Measurements from ENCODE around the gene TIAM2.

Gene TIAM2

GRCh38 chr6:155103816-155104366 lies 108.8 kb downstream of the TIAM2 start:
- H3K4me3 ChIP-seq (replicated peaks; ENCODE audit: insufficient read depth, low read length): no peak overlapping the region
- no peaks in the 10 kb centered on the region for H3K27me3 ChIP-seq (ENCODE audit: insufficient read depth, poor library complexity, severe bottlenecking)
- TF ChIP-seq CTCF (IDR thresholded peaks at IDR 0.05; ENCODE audit: insufficient read depth, low read length) (no peak), REST (IDR thresholded peaks at IDR 0.05; ENCODE audit: insufficient replicate concordance, low read depth) (no peak), POLR2AphosphoS5 (IDR thresholded peaks at IDR 0.05; ENCODE audit: low read depth) (no peak)
- no peak for DNase-seq (ENCODE audit: low read depth in 1 of 2, low spot score in 1 of 2)
- no peak overlapping the region for H3K27ac ChIP-seq (replicated peaks)

GRCh38 chr6:155106456-155107115 lies 111.5 kb downstream of the TIAM2 start:
- TF ChIP-seq CTCF (IDR thresholded peaks at IDR 0.05; ENCODE audit: insufficient read depth, low read length) (no peak), REST (IDR thresholded peaks at IDR 0.05; ENCODE audit: insufficient replicate concordance, low read depth) (no peak), POLR2AphosphoS5 (IDR thresholded peaks at IDR 0.05; ENCODE audit: low read depth) (no peak), GABPA (IDR thresholded peaks at IDR 0.05; ENCODE audit: low read depth) (no peak), SPI1 (IDR thresholded peaks at IDR 0.05; ENCODE audit: borderline replicate concordance, low read depth) (no peak)
- DNase-seq (ENCODE audit: low read depth in 1 of 2, low spot score in 1 of 2): no peak
- Histone ChIP-seq H3K4me3 (replicated peaks; ENCODE audit: insufficient read depth, low read length) (no peak overlapping the region), H3K27me3 (ENCODE audit: insufficient read depth, poor library complexity, severe bottlenecking) (no peaks in the 10 kb centered on the region), H3K27ac (replicated peaks) (no peak overlapping the region)

- Histone ChIP-seq H3K27me3 (ENCODE audit: insufficient read depth, poor library complexity, severe bottlenecking) (no peaks in the 10 kb centered on the region), H3K27ac (replicated peaks) (no peak overlapping the region), H3K4me3 (replicated peaks; ENCODE audit: insufficient read depth, low read length) (no peak overlapping the region)
- no peak for TF ChIP-seq CTCF (IDR thresholded peaks at IDR 0.05; ENCODE audit: insufficient read depth, low read length)
- no peak for TF ChIP-seq REST (IDR thresholded peaks at IDR 0.05; ENCODE audit: insufficient replicate concordance, low read depth)
- TF ChIP-seq GABPA (IDR thresholded peaks at IDR 0.05; ENCODE audit: low read depth): no peak
- no peak for TF ChIP-seq POLR2AphosphoS5 (IDR thresholded peaks at IDR 0.05; ENCODE audit: low read depth)
- no peak for TF ChIP-seq SPI1 (IDR thresholded peaks at IDR 0.05; ENCODE audit: borderline replicate concordance, low read depth)
- DNase-seq (ENCODE audit: low read depth in 1 of 2, low spot score in 1 of 2): no peak
Measured at GRCh38 chr6:155107432-155108069, 112.4 kb downstream of the TIAM2 start.
